Fibroblast of the conjunctiva (primary cell): ENCODE results near the gene CDK8.

Experiments used
- DNase-seq: peaks from one replicate; pipeline ENCODE4 v3.0.0-alpha.2; 2010; ENCODE audit warnings: low read depth

The CDK8 gene

GRCh38 chr13:26384587-26384986 lies 130.7 kb downstream of the CDK8 start:
- DNase-seq = no peak

GRCh38 chr13:26386026-26386425 lies 132.1 kb downstream of the CDK8 start:
- DNase-seq = no peak

- no peak for DNase-seq
These were observed 136.3 kb downstream of the CDK8 start for GRCh38 chr13:26390203-26390602.

- DNase-seq = no peak
These were observed 146.6 kb downstream of the CDK8 start for GRCh38 chr13:26400545-26400944.

- DNase-seq = no peak
These were observed 147.1 kb downstream of the CDK8 start for GRCh38 chr13:26401069-26401468.

- DNase-seq = no peak
These were observed 147.7 kb downstream of the CDK8 start for GRCh38 chr13:26401578-26402021.

GRCh38 chr13:26406791-26407190 lies 152.9 kb downstream of the CDK8 start:
- DNase-seq = no peak

- no peak for DNase-seq
These were observed 157.3 kb downstream of the CDK8 start for GRCh38 chr13:26411206-26411605.

GRCh38 chr13:26412263-26412662 lies 158.3 kb downstream of the CDK8 start:
- no peak for DNase-seq

- DNase-seq = no peak
These were observed 159.2 kb downstream of the CDK8 start for GRCh38 chr13:26412936-26413716.

- DNase-seq = no peak
These were observed 166.5 kb downstream of the CDK8 start for GRCh38 chr13:26420282-26420960.

- DNase-seq = no peak
These were observed 168.1 kb downstream of the CDK8 start for GRCh38 chr13:26422036-26422435.

GRCh38 chr13:26423629-26424028 lies 169.7 kb downstream of the CDK8 start:
- DNase-seq = no peak

GRCh38 chr13:26424181-26424580 lies 170.3 kb downstream of the CDK8 start:
- no peak for DNase-seq

GRCh38 chr13:26425443-26426358 lies 171.8 kb downstream of the CDK8 start:
- DNase-seq = no peak

GRCh38 chr13:26433776-26434175 lies 179.8 kb downstream of the CDK8 start:
- no peak for DNase-seq

- no peak for DNase-seq
These were observed 181.2 kb downstream of the CDK8 start for GRCh38 chr13:26435171-26435570.

- DNase-seq = no peak
These were observed 181.7 kb downstream of the CDK8 start for GRCh38 chr13:26435646-26436045.

GRCh38 chr13:26436914-26437313 lies 183.0 kb downstream of the CDK8 start:
- no peak for DNase-seq

- no peak for DNase-seq
These were observed 186.2 kb downstream of the CDK8 start for GRCh38 chr13:26440111-26440510.

- no peak for DNase-seq
These were observed 187.5 kb downstream of the CDK8 start for GRCh38 chr13:26441476-26441875.

GRCh38 chr13:26442541-26442940 lies 188.6 kb downstream of the CDK8 start:
- no peak for DNase-seq

GRCh38 chr13:26445092-26445491 lies 191.2 kb downstream of the CDK8 start:
- DNase-seq = no peak
